RPMI7951 (cell line): Measurements from ENCODE around the gene RRBP1. TPM values are rescaled to one million over a fixed set of nuclear protein-coding genes. Genes with fewer than 3 reads are reported as not detected.
A peak's percentile ranks its signal among the peaks of the same experiment; 100 is the strongest.
"Not testable (repeated sequence)": the region's sequence is repeated elsewhere in the genome, so short reads cannot be mapped to it uniquely, and the experiment has no call there.

ENCODE experiments used
- DNase-seq: peaks from one replicate; pipeline ENCODE4 v3.0.0-alpha.2; 2012; ENCODE audit warnings: low read depth
- total RNA-seq: library from RNA; depleted of rRNA; stranded (reverse); fragments of >200 nt; shearing (Covaris generic); gene quantifications from 2 replicates; pipeline ENCODE4 v1.2.3, GENCODE V29; 2014

RRBP1 gene
- total RNA-seq, 1 experiment from 2014 or later: 86.9 TPM

DNA sequence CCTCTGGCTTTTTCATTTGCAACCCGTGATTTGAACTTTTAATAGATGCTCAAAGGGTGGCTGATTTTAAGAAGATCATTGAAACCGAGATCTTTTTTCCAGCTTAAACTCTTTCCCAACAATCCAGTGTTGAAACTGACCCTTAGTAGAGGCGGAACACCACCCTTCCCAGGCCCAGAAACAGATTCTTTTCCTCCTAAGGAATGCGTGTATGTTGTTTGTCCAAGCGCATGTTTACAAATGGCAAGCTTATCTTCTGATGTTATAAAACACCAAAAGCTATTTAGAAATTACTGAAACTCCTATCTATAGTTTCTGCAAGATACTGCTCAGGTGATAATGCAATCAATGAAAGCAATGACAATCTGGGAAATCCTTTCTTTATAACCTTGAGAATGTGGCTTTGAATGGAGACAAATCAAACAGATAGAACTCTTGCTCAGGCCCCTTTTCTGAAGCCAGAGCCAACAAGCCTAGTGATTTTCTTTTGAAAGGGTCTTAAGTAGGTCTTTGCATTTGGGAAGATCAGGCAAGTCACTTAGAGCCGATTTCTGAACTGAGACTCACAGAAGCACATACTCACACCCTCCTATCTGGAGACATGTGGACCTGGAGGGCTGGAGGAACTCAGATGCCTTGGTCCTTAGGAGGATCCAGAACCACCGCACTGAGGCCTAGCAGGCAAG, 26.8 kb upstream of the RRBP1 start:
- DNase-seq: no peak

DNA sequence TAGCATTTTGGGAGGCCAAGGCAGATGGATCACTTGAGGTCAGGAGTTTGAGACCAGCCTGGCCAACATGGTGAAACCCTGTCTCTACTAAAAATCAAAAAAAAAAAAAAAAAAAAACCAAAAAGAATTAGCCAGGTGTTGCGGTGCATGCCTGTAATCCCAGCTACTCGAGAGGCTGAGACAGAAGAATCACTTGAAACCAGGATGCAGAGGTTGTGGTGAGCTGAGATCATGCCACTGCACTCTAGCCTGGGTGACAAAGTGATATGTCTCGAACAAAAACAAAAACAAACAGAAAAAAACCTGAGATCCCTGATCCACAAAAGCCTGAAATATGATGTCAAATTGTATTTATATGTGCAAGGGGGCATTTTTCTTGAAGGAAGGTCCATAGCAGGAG, 25.9 kb upstream of the RRBP1 start:
- DNase-seq: not testable (repeated sequence)

DNA sequence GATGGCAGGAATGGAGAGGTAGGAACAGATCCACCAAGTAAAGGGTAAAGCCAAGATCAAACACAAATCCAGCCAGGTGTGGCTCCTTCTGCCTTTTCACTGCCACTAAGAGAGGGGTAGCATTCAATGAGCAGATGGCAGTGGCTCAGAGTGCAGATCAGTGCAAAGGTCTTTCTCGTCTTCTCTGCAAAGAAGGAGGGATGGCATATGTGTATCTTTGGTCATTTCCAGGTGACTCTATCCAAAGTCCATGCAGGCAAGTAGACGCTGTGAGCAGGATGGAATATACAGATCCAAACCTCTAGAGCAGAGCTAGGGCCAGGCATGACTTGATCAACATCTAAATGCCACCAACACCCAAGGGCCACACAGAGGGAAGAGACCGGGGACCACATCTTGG, 24.6 kb upstream of the RRBP1 start:
- no peak for DNase-seq

DNA sequence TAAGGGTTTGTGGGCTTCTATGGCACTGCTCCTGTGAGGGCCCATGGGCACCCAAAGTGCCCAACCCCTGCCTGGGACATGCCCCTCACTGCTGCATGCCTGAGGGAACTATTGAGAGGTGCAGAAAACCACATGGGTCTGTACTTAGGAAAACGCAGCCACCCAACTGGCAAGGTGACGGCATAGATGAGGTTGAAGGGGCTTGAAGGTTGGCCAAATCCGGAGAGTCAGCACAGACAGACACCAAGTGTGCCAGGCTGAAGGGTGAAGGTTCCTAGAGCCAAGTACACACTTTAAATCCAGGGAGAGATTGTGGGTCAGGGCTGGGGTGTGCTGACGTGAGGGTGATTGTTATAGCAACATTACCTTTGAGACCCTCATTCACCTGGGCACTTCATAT, 23.9 kb upstream of the RRBP1 start:
- DNase-seq: no peak

DNA sequence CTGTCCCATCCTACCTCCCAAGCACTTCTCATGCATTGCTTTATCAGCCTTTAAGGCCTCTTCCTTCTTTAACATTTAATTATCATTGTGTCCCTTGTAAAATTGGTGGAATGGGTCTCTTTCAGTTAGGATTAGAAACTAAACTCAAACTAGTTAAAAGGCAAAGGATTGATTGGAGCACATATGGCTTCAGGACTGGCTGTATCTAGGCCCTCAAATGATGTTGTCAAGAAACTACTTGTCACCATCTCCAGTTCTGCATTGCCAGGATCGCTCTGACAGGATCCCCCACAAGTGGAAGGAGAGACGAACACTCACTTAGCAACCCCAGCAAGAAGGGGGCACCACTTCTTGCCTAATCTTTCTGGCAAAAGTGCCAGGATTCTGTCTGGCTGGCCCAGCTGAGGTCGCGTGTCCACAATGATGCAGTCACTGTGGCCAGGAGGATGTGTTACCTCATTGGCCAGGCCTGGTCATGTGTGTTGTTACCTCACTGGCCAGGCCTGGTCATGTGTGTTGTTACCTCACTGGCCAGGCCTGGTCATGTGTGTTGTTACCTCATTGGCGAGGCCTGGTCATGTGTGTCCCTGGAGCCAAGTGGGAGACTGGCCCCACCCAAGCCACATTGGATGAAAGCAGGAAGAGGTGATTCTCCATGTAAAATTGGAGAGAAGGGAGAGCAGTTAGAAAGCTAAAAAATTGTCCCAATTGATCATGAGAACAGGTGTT, 22.7 kb upstream of the RRBP1 start:
- no peak for DNase-seq

DNA sequence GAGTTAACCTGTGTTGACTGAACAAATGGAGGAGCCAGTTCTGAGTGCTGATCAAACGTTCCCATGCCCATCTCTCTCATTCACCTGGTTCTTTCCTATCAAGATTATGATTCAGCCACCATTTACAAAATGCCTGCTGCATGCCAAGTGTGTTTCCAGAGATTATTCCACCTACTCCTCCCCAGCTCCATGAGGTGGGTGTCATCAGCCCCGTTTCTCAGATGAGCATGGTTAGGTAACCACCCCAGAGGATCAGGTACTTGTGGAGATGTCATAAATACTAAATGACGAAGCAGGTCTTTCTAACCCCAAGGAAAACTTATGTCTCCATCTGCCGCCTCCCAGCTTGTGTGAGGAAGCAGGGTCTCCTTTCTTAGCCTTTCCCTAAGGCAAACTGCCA, 19.8 kb upstream of the RRBP1 start:
- no peak for DNase-seq

DNA sequence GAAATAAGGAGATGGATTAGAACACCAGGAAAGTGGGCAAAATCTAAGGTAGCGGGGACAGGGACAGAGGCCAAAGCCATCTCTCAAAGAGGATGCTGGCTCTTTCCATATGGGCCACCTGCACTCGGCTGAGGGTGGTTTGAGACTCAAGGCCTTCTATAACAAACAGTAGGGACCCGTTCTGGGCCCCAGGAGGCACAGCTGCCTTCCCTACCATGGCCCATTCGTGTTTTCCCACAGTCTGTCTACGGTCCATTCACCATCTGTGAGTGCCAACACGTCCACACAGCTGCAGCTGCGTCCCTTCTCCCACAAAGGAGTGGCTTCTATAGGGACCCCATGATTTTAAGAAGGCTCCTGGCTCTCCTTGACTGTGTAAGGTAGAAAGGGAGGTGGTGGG, 18.6 kb upstream of the RRBP1 start:
- DNase-seq: no peak

DNA sequence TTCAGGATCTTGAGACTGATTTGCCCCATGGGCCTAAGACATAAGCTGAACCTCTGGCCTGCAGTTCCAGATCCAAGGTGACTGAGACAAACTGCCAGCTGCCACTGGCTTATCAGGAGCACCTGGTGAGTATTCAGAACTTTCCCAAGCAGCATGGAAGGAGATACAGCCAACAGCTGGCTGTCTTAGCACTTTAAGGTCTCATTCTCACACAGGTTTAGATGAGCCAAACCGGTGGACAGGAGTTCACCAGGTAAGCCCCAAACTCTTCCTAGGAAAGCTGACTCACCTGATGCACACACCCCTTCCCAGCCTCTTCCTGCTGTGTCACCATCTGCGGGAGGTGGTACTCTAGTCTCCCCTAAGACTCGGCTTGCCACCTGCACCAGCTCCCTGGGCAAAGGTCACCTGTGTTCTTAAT, 17.9 kb upstream of the RRBP1 start, which contains the start of gene BANF2:
TSS of gene BANF2 (plus strand) at position 36 of the 421 bp plus-strand sequence. CDS start 25,060 bp downstream, outside the sequence.
- DNase-seq: no peak

DNA sequence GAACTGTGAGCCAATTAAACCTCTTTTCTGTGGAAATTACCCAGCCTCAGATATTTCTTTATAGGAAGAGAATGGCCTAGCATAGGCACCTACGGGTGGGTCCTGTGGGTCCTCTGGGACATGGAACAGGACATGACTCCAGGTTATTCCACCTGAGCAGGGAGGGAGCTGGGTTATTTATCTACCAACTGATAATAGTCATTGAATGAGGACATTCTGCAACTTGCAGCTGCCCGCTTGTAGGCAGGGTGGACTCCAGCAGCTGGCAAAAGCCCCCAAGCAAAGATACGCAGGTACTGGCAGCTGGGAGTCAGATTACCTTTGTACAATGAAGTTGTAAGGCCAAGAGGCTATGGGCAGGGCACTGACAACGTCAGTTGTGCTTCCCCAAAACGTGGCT, 16.3 kb upstream of the RRBP1 start:
- no peak for DNase-seq

DNA sequence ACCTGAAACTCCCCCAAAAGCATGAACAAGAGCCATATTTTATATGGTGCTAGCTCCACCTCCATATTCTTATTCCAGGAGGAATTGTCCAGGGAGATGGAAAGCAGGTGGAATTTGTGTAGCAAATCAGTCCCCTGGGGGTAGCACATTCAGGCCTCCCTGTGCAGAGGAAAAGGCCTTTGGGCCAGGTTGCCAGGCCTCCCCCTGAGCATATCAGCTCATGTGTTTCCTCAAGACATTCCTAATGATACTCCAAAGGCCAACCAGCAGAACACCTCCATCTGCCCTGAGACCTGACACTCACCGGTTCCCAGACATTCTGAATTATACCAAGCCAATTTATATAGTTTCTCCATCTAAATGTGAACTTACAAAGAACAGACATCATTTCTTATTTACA, 15.1 kb upstream of the RRBP1 start:
- DNase-seq: no peak

DNA sequence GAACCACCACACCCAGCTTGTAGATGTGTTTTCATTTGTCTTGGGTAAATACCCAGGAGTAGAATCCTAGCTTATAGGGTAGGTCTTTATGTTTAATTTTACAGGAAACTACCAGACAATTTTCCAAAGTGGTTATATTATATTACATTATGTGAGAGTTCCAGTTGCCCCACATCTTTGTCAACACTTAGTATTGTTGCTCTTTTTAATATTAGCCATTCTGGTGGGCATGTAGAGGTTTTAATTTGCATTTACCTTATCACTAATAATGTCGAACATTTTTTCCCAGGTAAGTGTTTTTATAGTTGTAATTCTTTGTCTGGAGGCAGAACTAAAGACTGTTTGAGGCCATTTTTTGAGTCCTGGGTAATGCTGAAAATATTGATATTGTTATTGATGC, 14.2 kb upstream of the RRBP1 start:
- no peak for DNase-seq

DNA sequence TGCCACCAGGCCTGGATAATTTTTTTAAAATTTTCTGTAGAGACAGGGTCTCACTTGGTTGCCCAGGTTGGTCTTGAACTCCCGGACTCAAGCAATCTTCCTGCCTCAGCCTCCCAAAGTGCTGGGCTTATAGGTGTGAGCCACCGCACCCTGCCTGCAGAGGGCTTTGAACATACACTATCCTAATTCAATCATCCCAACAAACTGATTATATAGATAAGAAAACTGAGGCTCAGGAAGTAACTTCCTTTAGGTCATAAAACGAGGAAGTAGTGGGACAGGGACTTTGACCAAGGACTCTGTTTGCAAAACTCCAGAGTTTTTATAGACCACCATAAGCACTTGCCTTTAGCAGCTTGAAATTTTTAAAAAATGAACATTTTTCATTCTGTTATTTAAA, 12.7 kb upstream of the RRBP1 start:
- no peak for DNase-seq

DNA sequence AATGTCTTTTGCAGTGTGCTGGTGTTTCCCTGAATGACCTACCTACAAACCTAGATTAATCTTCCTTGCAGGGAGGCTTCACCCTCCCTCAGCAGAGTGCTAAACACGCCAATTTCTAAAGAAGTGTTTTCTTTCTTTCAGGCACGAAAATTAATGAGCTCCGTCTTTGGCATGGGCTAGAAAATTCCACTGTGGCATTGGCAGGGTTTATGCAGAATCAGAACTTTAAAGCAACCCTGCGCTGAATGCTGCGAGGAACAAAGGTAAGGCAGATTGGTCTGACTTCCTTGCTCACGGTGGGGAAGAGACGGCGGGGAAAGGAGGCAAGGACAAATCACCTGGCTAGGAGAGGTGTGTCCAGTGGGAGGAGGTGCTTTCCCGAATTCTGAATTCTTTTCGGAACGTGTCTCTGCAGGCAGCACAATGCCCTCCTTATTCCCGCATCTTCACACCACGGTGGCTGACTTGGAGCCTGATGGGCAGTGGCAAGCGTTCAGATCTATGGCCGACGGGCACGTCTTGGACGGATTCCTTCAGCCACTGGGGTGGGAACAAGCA, 11.5 kb upstream of the RRBP1 start:
- no peak for DNase-seq

DNA sequence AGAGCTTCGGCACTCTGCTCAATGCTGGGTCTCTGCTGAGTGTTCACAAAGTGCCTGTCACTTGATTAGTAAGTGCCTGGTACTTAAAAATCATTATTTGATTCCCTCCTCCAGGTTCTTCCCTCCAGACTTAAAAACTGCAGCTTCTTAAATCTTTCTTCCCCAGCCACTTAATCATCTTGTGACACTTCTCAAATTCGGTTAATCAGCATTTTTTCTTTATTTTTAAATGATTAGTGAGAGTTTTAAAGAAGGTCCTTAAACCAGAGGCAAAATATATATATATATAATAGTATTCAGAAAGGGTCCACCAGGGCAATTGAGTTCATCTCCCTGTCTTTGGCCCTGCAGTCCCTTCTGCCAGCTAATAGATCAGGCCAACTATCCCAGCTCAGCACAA, 9.7 kb upstream of the RRBP1 start:
- no peak for DNase-seq

DNA sequence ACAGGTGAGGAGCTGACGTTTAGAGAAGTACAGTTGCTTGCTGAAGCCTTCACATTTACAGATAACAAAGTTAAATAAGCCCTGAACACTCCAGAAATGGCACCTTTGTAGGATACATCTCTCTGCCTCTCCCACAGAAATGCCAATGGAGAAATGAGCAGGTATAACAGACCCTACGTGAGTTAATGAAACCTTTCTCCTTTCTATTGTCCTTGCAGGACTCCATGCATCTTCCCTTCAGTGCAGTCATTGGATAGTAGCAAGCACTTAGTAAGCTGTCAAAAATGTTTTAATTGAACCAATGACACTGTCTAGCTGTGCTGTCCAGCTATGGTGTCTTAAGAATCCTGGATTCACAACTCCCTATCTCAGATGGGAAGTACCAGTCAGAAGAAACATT, 8.1 kb upstream of the RRBP1 start:
- no peak for DNase-seq

DNA sequence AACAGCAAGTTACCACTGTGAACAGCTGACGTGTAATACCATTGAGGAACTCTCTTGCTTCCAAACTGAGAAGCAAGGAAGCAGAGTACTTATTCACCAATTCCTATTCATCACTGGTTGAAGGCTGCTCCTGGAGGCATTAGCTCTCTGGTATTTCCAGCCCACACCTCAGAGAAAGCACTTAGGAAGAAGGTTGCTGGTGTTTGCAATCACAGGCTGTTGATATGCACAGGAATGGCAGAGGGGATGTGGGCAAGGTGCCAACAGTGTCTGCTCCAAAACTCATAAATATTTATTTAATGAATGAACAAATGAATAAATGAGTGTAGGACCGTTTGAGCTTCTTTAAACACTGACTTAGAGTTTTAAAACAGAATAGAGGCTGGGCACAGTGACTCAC, 6.9 kb upstream of the RRBP1 start:
- no peak for DNase-seq

DNA sequence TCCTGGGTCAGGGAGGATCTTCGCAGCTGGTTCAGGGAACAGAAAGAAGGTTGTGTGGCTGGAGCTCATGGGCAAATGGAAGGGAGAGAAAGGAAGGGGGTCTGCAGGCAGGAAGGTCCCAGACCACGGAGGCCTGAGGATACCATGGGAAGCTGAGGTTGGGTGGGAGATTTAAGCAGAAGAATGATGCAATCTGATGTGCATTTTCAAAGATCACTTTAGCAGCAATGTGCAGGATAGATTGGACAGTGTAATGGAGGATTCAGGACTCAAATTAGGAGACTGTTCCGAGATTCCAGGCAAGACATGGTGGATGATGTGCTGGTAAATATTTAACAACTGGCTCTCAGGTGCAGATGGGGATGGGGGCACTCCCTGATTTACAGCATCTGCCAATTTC, 5.8 kb upstream of the RRBP1 start:
- no peak for DNase-seq

DNA sequence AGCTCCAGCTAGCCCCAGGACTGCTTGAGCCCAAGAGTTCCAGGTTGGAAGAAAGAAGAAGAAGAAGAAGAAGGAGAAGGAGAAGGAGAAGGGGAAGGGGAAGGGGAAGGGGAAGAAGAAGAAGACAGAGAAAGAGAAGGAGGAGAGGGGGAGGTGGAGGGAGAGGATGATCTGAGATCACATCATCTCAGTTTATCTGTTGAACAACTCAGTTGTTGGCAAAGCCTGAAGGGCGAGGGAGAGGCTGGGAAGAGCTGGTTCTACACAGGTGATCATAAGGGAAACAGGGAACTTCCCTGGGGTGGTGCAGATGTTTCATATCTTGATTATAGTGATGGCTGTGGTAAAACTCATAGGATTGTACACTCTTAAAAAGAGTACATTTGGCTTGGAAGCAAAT, 3.1 kb upstream of the RRBP1 start:
- DNase-seq: no peak

DNA sequence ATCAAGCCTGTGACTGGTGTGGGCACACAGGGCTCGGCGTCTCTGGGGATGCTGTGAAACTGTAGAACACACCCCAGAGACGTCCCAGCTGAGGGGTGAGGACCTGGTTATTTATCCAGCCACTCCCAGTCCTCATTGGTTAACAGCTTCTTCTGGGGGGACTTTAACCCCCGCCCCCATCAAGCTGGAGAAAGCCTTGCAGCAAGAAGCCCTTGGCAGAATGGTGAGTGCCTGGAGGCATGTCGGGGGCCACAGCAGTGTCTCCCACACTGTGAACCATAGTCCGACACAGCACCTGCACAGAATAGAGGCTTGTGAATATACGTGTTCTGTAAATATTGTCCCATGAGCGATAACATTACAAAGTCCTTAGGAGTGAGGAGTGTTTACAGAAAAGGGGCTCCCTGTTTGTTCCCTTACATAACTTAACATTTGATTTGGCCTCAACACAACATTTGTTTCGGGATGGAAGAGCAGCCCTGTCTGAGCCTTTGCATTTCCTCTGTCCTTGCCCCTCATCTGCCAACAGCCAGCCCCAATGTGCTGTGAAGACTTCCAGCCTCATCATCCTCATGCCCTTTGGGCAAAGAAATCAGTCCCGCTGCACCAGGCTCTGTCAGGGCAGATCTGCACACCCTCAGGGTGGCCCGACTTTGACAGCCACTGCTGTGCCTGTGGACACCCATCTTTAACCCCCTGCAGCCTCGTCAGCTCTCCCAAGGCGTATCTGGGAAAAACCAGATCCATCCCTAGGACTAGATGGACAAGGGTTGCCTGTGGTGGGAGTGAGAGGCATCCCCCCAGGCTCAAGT, 2.2 kb upstream of the RRBP1 start:
- DNase-seq: no peak

DNA sequence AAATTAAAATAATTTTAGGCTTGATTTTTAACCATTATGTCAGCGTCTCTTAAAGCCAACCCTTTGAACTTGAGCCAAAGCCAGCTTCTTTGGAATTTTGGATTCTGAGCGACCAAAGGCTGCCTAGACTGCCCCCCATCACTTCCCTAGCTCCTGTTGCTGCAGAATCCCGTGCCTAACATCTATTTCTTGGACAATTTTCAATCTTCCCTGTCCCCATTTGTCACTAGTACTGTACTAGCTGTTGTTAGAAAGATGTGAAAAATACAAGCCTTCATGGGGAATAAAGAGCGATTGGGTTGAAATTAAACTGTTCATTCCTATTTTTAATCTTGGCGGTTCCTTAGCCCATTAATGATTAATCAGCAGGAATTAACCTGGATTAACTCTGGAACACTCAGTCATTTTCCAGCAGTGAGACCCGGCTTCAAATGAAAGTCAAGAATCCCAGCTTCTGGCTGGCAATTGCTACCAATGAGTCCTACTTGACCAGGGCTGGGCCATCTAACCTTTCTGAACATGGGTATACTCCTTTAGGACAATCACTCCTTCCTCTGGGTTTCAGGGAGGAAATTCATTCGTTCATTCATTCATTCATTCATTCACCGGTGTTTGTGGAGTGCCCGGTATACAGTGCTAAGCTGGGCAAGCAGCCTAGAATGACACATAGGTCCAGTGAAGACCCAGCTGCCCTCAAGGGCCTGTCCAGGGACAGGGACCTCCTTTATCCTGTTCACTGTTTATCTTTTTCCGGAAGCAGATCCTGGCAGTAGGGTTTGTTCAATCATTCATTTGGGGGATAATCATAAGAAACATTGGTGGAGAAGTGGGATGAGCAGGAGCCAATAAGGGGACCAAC, 1.4 kb upstream of the RRBP1 start:
- DNase-seq: peak; percentile 19

DNA sequence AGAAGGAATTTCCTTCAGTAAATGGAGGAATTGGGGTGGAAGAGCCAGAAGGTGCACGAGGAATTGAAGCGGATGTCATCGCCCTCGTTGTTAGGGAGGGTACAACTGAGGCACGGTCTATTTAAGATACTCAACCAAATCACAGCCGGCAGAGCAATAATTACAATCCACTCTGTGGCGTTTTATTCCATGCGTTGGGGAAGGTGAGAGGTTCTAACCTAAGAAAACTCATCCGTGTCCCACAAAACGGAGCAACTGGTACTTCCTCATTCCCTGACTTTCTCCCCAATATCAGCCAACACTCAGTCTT, 802 bp upstream of the RRBP1 start:
- no peak for DNase-seq

DNA sequence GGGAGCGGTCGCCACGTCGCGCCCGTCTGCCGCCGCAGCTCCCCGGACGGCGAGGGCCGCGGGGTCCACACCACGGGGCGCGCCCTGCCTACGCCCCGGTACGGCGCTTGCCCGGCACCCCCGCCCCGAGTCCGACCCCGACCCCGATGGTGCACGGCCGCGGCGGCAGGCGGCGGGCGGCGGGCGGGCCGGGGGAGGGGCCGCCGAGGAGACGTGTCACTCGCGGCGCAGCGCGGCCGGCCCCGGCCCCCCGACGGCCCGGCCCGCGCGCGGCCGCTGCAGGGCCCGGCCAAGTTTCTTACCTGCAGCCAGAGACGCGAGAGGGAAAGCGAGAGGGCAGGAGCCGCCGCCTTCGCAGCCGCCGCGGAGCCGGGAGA, 328 bp downstream of the RRBP1 start:
- no peak for DNase-seq
